BLaER1 (cell line): ENCODE data around the gene CCDC43.
"Not testable (repeated sequence)": the region's sequence is repeated elsewhere in the genome, so short reads cannot be mapped to it uniquely, and the experiment has no call there.

ENCODE experiments used
- H3K27ac ChIP-seq: shearing (Covaris generic); formaldehyde crosslinking; 2 replicates; pipeline ENCODE4 v1.8.1; 2022
- H3K27me3 ChIP-seq: shearing (Covaris generic); formaldehyde crosslinking; 2 replicates; pipeline ENCODE4 v1.8.1; 2022
- H3K36me3 ChIP-seq: shearing (Covaris generic); formaldehyde crosslinking; 2 replicates; pipeline ENCODE4 v1.8.1; 2022
- H3K4me1 ChIP-seq: shearing (Covaris generic); formaldehyde crosslinking; 2 replicates; pipeline ENCODE4 v1.8.1; 2022
- H3K4me2 ChIP-seq: shearing (Covaris generic); formaldehyde crosslinking; 2 replicates; pipeline ENCODE4 v1.8.1; 2022
- H3K4me3 ChIP-seq: shearing (Covaris generic); formaldehyde crosslinking; 2 replicates; pipeline ENCODE4 v1.8.1; 2022
- H3K9ac ChIP-seq: shearing (Covaris generic); formaldehyde crosslinking; 2 replicates; pipeline ENCODE4 v1.8.1; 2022
- H3K9me3 ChIP-seq: shearing (Covaris generic); formaldehyde crosslinking; 2 replicates; pipeline ENCODE4 v1.8.1; 2022
- H4K20me1 ChIP-seq: shearing (Covaris generic); formaldehyde crosslinking; 2 replicates; pipeline ENCODE4 v1.8.1; 2022
- Cebpa-rat ChIP-seq: shearing (Covaris generic); IDR thresholded peaks from 2 replicates; pipeline ENCODE4 v1.8.1; 2022

Gene CCDC43

DNA sequence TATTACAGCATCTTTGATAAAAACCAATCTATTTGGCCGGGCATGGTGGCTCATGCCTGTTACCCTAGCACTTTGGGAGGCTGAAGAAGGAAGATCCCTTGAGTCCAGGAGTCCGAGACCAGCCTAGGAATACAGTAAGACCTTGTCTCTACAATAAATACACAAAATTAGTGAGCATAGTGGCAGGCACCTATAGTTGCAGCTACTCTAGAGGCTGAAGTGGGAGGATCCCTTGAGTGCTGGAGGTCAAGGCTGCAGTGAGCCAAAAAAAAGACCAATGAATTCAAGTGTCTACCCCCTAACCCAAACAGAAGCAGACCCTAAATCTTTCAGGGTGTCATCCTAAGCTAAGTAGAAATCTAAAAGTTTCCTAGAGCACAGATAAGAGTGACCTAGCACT lies 40.6 kb downstream of the CCDC43 start:
- H4K20me1 ChIP-seq: no peaks in the 10 kb centered on the region
- no peak overlapping the region for H3K9ac ChIP-seq
- no peaks in the 10 kb centered on the region for H3K9me3 ChIP-seq
- H3K27ac ChIP-seq: no peak overlapping the region
- no peaks in the 10 kb centered on the region for H3K36me3 ChIP-seq
- H3K27me3 ChIP-seq: no peaks in the 10 kb centered on the region
- TF ChIP-seq Cebpa-rat: no peak
- no peaks in the 10 kb centered on the region for H3K4me1 ChIP-seq
- H3K4me3 ChIP-seq: no peak overlapping the region
- H3K4me2 ChIP-seq: no peak overlapping the region

DNA sequence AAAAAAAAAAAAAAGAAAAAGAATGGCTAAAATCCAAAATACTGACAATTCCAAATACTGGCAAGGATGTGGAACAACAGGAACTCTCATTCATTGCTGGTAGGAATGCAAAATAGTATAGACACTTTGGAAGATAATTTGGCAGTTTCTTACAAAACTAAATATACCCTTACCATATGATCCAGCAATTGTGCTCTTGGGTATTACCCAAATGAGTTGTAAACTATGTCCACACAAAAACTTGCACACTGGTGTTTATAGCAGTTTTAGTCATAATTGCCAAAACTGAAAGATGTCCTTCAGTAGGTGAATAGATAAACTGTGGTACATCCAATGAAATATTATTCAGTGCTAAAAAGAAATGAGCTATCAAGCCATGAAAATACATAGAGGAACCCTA lies 41.8 kb downstream of the CCDC43 start:
- Histone ChIP-seq H3K27ac (no peak overlapping the region), H3K36me3 (no peaks in the 10 kb centered on the region), H3K4me3 (no peak overlapping the region), H3K27me3 (no peaks in the 10 kb centered on the region), H3K9me3 (no peaks in the 10 kb centered on the region), H3K4me1 (no peaks in the 10 kb centered on the region), H3K9ac (no peak overlapping the region), H4K20me1 (no peaks in the 10 kb centered on the region), H3K4me2 (no peak overlapping the region)
- no peak for TF ChIP-seq Cebpa-rat

DNA sequence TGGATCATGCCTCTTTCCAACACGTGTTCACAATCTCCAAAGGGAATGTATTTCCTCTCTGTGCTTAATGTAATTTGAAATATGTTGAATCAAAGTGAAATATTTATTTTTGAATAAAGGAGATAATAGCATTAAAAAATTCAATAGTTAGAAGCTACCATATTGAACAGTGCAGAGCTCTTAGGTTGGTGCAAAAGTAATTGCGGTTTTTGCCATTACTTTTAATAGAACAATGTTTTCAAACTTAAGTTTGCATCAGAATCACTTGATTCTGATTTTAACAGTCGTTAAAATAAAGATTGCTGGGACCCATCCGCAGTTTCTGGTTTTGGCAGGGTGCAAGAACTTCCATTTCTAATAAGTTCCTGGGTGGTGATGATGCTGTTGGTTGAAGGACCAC lies 43.3 kb downstream of the CCDC43 start:
- Histone ChIP-seq H3K27me3 (no peaks in the 10 kb centered on the region), H3K27ac (no peak overlapping the region), H3K36me3 (no peaks in the 10 kb centered on the region), H3K4me1 (no peaks in the 10 kb centered on the region), H4K20me1 (no peaks in the 10 kb centered on the region), H3K9me3 (no peaks in the 10 kb centered on the region), H3K4me2 (no peak overlapping the region), H3K4me3 (no peak overlapping the region), H3K9ac (no peak overlapping the region)
- no peak for TF ChIP-seq Cebpa-rat

DNA sequence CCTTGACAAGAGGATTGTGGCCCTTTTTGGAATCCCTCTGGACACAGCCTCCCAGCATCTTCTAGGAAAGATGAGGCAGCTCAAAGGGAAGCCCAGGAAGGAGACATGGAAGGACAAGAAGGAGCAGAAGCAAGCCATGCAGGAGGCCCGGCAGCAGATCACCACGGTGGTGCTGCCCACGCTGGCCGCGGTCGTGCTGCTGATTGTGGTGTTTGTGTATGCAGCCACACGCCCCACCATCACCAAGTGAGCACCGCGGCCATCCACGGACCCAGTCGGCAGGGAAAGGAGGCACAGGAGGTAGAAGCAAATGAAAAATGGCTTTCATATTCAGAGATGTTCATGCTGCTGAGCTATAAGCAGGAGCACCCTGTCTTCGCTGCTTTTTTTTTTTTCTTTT lies 44.2 kb downstream of the CCDC43 start:
- no peaks in the 10 kb centered on the region for H3K4me1 ChIP-seq
- H3K27ac ChIP-seq: no peak overlapping the region
- no peak overlapping the region for H3K4me3 ChIP-seq
- H3K9me3 ChIP-seq: no peaks in the 10 kb centered on the region
- no peak for TF ChIP-seq Cebpa-rat
- H3K4me2 ChIP-seq: no peak overlapping the region
- H4K20me1 ChIP-seq: no peaks in the 10 kb centered on the region
- no peaks in the 10 kb centered on the region for H3K36me3 ChIP-seq
- H3K9ac ChIP-seq: no peak overlapping the region
- no peaks in the 10 kb centered on the region for H3K27me3 ChIP-seq

DNA sequence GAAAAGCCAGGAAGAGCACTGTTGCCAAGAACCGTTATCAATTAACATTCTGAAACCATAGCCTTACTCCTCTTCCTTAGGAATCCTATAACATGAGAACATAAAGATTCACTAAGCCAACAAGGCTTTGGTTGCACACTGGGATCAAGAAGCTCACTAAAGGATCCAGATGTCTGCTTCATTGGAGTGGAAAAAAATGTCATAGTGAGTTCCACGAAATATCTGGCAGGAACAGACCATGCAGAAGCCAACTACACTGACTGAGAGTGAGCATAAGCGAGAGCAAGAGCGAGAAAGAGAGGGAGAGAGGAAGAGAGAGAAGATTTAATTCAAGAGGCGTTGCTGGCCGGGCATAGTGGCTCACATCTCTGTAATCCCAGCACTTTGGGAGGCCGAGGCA lies 46.7 kb downstream of the CCDC43 start:
- Histone ChIP-seq H3K4me2 (no peak overlapping the region), H3K4me1 (no peaks in the 10 kb centered on the region), H3K9me3 (no peaks in the 10 kb centered on the region), H3K9ac (no peak overlapping the region), H3K27ac (no peak overlapping the region), H3K36me3 (no peaks in the 10 kb centered on the region), H3K4me3 (no peak overlapping the region), H4K20me1 (no peaks in the 10 kb centered on the region), H3K27me3 (no peaks in the 10 kb centered on the region)
- TF ChIP-seq Cebpa-rat: no peak

DNA sequence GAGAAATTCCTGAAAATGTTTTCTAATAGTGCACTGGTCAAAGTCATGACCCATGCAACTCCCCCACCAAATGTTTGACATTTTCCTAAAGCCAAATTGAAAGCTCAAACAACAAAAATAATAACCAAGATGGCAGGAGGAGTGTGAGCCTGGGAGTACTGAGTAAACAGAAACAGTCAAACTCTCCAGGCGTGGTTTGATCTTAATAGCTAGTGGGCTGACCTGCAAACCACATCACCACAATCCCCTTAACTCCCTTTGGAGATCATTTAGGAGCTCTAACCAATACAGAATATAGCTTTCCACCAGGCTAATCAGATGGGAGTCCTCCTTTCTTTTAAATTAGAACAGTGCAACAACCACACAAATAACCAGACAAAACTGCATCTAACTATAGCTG lies 52.5 kb downstream of the CCDC43 start:
- Histone ChIP-seq H4K20me1 (no peaks in the 10 kb centered on the region), H3K9me3 (no peaks in the 10 kb centered on the region), H3K36me3 (no peaks in the 10 kb centered on the region), H3K4me1 (no peaks in the 10 kb centered on the region), H3K27me3 (no peaks in the 10 kb centered on the region), H3K9ac (no peak overlapping the region), H3K4me3 (no peak overlapping the region), H3K4me2 (no peak overlapping the region), H3K27ac (no peak overlapping the region)
- TF ChIP-seq Cebpa-rat: no peak

DNA sequence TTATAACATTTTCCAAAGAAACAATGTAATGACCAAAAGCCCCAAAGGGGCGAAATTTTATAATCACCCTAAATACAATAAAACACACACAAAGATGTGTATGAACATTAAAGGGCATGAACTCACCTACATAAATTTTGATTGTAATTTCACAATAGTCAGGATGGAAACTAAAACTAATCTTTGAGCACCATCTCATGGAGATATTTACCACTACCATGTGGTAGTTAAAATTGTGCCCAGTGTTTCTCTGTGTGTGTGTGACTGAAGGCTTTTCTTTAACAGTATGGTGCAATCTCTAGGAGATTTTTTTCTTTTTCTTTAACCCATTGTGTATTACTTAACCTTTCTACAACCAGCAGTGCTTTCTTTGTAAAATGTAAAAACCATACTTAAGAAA lies 53.0 kb downstream of the CCDC43 start:
- Histone ChIP-seq H3K4me1 (no peaks in the 10 kb centered on the region), H3K27me3 (no peaks in the 10 kb centered on the region), H4K20me1 (no peaks in the 10 kb centered on the region), H3K36me3 (no peaks in the 10 kb centered on the region), H3K9ac (no peak overlapping the region), H3K27ac (no peak overlapping the region), H3K4me3 (no peak overlapping the region), H3K9me3 (no peaks in the 10 kb centered on the region), H3K4me2 (no peak overlapping the region)
- peak; percentile 32; the same call in 1 of the 2 replicates for TF ChIP-seq Cebpa-rat

DNA sequence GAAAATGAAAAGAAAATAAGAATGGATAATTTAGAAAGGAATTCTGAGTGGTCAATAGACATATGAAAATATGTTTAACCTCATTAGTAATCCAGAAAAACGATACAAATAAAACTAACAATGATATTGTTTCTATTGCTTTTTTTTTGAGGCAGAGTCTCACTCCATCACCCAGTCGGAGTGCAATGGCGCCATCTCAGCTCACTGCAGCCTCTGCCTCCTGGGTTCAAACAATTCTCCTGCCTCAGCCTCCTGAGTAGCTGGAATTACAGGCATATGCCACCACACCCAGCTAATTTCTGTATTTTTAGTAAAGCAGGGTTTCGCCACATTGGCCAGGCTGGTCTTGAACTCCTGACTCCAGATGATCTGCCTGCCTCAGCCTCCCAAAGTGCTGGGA lies 55.2 kb downstream of the CCDC43 start:
- H3K9ac ChIP-seq, H4K20me1 ChIP-seq, H3K27ac ChIP-seq, H3K9me3 ChIP-seq, H3K4me2 ChIP-seq, H3K27me3 ChIP-seq, H3K4me1 ChIP-seq, H3K36me3 ChIP-seq, H3K4me3 ChIP-seq: not testable (repeated sequence)

DNA sequence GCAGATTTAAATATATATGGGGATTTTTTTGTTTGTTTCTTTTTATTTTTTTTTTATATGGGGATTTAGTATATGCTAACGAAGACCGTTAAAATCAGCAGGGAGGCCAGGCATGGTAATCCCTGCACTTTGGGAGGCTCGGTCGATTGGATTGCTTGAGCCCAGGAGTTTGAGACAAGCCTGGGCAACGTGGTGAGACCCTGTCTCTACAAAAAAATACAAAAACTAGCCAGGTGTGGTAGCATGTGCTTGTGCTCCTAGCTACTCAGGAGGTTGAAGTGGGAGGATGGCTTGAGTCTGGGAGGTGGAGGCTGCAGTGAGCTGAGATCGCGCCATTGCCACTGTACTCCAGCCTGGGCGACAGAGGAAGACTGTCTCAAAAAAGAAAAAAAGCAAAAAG lies 55.6 kb downstream of the CCDC43 start:
- Histone ChIP-seq H3K9ac (no peak overlapping the region), H3K4me2 (no peak overlapping the region), H4K20me1 (no peaks in the 10 kb centered on the region), H3K4me1 (peaks cover 12% of the 10 kb centered on the region), H3K27me3 (no peaks in the 10 kb centered on the region), H3K9me3 (no peaks in the 10 kb centered on the region), H3K4me3 (no peak overlapping the region), H3K36me3 (no peaks in the 10 kb centered on the region), H3K27ac (no peak overlapping the region)
- no peak for TF ChIP-seq Cebpa-rat

DNA sequence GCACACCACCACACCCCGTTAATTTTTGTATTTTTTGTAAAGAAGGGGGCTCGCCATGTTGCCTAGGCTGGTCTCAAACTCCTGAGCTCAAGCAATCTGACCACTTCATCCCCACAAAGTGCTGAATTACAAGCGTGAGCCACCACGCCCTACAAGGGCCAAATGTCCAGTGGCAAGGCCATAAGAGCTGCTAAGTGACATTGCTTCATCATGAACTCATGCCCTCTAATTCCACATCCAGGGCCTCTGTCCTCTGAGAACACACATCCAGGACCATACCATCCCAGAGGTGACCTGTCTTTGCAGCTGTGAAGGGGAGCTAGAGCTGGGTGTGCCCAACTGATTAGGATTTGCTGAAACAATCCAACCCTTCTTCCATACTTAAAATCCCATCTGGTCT lies 58.9 kb downstream of the CCDC43 start:
- H3K27ac ChIP-seq: no peak overlapping the region
- H3K4me2 ChIP-seq: no peak overlapping the region
- TF ChIP-seq Cebpa-rat: no peak
- no peaks in the 10 kb centered on the region for H4K20me1 ChIP-seq
- H3K4me1 ChIP-seq: peaks cover 41% of the 10 kb centered on the region
- H3K4me3 ChIP-seq: no peak overlapping the region
- no peaks in the 10 kb centered on the region for H3K9me3 ChIP-seq
- no peaks in the 10 kb centered on the region for H3K27me3 ChIP-seq
- H3K9ac ChIP-seq: no peak overlapping the region
- H3K36me3 ChIP-seq: no peaks in the 10 kb centered on the region

DNA sequence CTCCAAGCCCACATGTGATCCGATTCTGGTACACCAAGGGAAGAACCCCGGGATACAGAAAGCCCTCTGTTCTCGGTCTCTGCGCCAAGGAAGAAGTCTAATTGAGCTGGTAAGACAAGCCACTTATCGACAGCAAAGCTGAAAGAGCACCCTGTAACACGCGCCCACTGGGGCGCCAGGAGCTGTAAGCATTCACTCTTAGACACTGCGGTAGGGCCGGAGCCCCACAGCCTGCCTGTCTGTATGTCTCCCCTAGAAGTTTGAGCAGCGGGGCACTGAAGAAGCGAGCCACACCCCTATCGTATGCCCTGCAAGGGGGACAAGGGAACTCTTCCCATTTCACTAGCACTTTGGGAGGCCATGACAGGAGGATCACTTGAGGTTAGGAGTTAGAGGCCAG lies 60.3 kb downstream of the CCDC43 start:
- peak overlapping the region; percentile 90; the same call in 1 of the 2 replicates for H3K9ac ChIP-seq
- no peaks in the 10 kb centered on the region for H4K20me1 ChIP-seq
- no peaks in the 10 kb centered on the region for H3K27me3 ChIP-seq
- peak overlapping the region; percentile 99 for H3K27ac ChIP-seq
- peak overlapping the region; percentile 96 for H3K4me2 ChIP-seq
- no peaks in the 10 kb centered on the region for H3K9me3 ChIP-seq
- peaks cover 41% of the 10 kb centered on the region for H3K4me1 ChIP-seq
- no peaks in the 10 kb centered on the region for H3K36me3 ChIP-seq
- no peak overlapping the region for H3K4me3 ChIP-seq
- no peak for TF ChIP-seq Cebpa-rat
